HepG2 (cell line): ENCODE measurements around the gene OTX1. TPM values are rescaled to one million over a fixed set of nuclear protein-coding genes. Genes with fewer than 3 reads are reported as not detected.

ENCODE experiments used
- AGO2 ChIP-seq: fragments of 200-400 bp; formaldehyde crosslinking; optimal IDR thresholded peaks from 2 replicates; pipeline ENCODE3; 2017; ENCODE audit warnings: mild to moderate bottlenecking, low read depth, low read length, moderate library complexity
- GATAD2A ChIP-seq: IDR thresholded peaks from 2 replicates; pipeline ENCODE4 v1.6.1; 2016
- HES4 ChIP-seq: sonication (generic); formaldehyde crosslinking; IDR thresholded peaks from 2 replicates; pipeline ENCODE4 v1.9.0; 2021; ENCODE audit warnings: mild to moderate bottlenecking, missing genetic modification reagents, borderline replicate concordance
- HMGA1 ChIP-seq: sonication (generic); formaldehyde crosslinking; conservative IDR thresholded peaks from 2 replicates; pipeline ENCODE4 v1.4.0; 2020; ENCODE audit warnings: missing genetic modification reagents
- HMGXB4 ChIP-seq, 2 experiments: sonication (generic) in 1 of 2; formaldehyde crosslinking in 1 of 2; IDR thresholded peaks; 2 replicates each; pipeline versions ENCODE4 v1.4.0 to v1.6.1; 2018 to 2020; ENCODE audit warnings: missing genetic modification reagents in 2 of 2, borderline replicate concordance in 1 of 2, low read depth in 1 of 2, mild to moderate bottlenecking in 1 of 2, missing biosample characterization in 1 of 2
- NFIB ChIP-seq: sonication (generic); formaldehyde crosslinking; IDR thresholded peaks from 2 replicates; pipeline ENCODE4 v1.9.0; 2021; ENCODE audit warnings: missing genetic modification reagents, mild to moderate bottlenecking, borderline replicate concordance
- RNF219 ChIP-seq: sonication (generic); formaldehyde crosslinking; IDR thresholded peaks from 2 replicates; pipeline ENCODE4 v1.5.0; 2020; ENCODE audit warnings: mild to moderate bottlenecking, missing genetic modification reagents
- TARDBP ChIP-seq: sonication (generic); formaldehyde crosslinking; IDR thresholded peaks from 2 replicates; pipeline ENCODE4 v1.8.0; 2022; ENCODE audit warnings: mild to moderate bottlenecking, missing genetic modification reagents
- TEF ChIP-seq: sonication (generic); formaldehyde crosslinking; IDR thresholded peaks from 2 replicates; pipeline ENCODE4 v1.5.0; 2020; ENCODE audit warnings: missing genetic modification reagents
- ZC3H13 ChIP-seq: sonication (generic); formaldehyde crosslinking; IDR thresholded peaks from 2 replicates; pipeline ENCODE4 v1.8.1; 2023; ENCODE audit warnings: mild to moderate bottlenecking, missing genetic modification reagents, moderate library complexity
- polyA plus RNA-seq, 8 experiments: library from polyadenylated mRNA; depleted of rRNA in 3 of 8; stranded (reverse) in 7 of 8; unstranded in 1 of 8; fragments of >200 nt; fragmentation: Illumina TruSeq in 4 of 8; extraction: Trizol in 4 of 8; gene quantifications; 2 replicates each; pipeline versions ENCODE4 v1.2.1 to v1.2.3, GENCODE V29; 2011 to 2016; ENCODE audit warnings: low read depth in 4 of 8, missing spikeins in 1 of 8, mixed read lengths in 1 of 8; ENCODE audit not compliant: insufficient read depth in 1 of 8
- total RNA-seq, 5 experiments: library from RNA; depleted of rRNA; stranded (reverse); fragments of >200 nt; fragmentation: Illumina TruSeq; extraction: Trizol; gene quantifications; 2 replicates each; pipeline ENCODE4 v1.2.3, GENCODE V29; 2016; ENCODE audit warnings: low read depth in 1 of 5
- TF ChIP-seq, protein P1 (sequence below): IDR thresholded peaks from 2 replicates; pipeline ENCODE4 v1.6.1; 2016
- TF ChIP-seq, protein P2 (sequence below): IDR thresholded peaks from 2 replicates; pipeline ENCODE4 v1.6.1; 2016; ENCODE audit warnings: missing biosample characterization, missing genetic modification reagents, low read depth
- TF ChIP-seq, protein P3 (sequence below): sonication (generic); formaldehyde crosslinking; IDR thresholded peaks from 2 replicates; pipeline ENCODE4 v1.9.0; 2021; ENCODE audit warnings: missing genetic modification reagents, borderline replicate concordance
- TF ChIP-seq, protein P4 (sequence below): sonication (generic); formaldehyde crosslinking; IDR thresholded peaks from 2 replicates; pipeline ENCODE4 v1.4.0; 2020; ENCODE audit warnings: missing genetic modification reagents
- TF ChIP-seq, protein P5 (sequence below): sonication (generic); formaldehyde crosslinking; IDR thresholded peaks from 2 replicates; pipeline ENCODE4 v1.4.0; 2020; ENCODE audit warnings: missing genetic modification reagents

Gene OTX1
- total and polyA plus RNA-seq, 2 of the 13 experiments (the other 11 are each of a cell fraction or from before 2014, with no cell fraction given), result 1.0 to 5.0 TPM

DNA sequence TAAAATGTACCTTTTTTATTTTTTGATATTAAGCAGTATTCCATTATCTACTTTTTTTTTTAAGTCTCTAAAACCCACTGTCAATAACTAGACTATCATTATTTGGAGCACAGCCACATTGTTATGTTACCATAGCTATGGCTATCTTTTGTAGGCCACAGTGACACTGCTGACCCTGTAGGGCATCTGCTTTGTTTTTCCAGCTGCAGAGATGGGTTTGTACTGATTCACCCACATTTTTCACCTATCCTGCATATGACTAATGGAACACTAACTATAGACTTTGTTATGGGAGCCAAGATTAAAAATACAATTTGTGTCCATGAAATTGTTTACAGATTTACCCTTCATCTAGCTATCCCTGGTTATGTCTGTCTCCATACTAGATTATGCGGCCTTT, 21.6 kb upstream of the OTX1 start (continued):
- TF ChIP-seq HMGXB4 (CRISPR knock-in tag; IDR thresholded peaks at IDR 0.05; ENCODE audit: borderline replicate concordance in 1 of 2, low read depth in 1 of 2) (no peak), HMGA1 (CRISPR knock-in tag) (no peak), AGO2 (no peak), HES4 (CRISPR knock-in tag) (no peak), NFIB (CRISPR knock-in tag) (no peak), GATAD2A (CRISPR knock-in tag) (no peak), ZC3H13 (CRISPR knock-in tag) (no peak), TEF (CRISPR knock-in tag) (no peak), RNF219 (CRISPR knock-in tag) (no peak), TARDBP (no peak)
- TF ChIP-seq, protein P1, sequence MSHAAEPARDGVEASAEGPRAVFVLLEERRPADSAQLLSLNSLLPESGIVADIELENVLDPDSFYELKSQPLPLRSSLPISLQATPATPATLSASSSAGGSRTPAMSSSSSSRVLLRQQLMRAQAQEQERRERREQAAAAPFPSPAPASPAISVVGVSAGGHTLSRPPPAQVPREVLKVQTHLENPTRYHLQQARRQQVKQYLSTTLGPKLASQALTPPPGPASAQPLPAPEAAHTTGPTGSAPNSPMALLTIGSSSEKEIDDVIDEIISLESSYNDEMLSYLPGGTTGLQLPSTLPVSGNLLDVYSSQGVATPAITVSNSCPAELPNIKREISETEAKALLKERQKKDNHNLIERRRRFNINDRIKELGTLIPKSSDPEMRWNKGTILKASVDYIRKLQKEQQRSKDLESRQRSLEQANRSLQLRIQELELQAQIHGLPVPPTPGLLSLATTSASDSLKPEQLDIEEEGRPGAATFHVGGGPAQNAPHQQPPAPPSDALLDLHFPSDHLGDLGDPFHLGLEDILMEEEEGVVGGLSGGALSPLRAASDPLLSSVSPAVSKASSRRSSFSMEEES (CRISPR knock-in tag), result no peak
- TF ChIP-seq, protein P2, sequence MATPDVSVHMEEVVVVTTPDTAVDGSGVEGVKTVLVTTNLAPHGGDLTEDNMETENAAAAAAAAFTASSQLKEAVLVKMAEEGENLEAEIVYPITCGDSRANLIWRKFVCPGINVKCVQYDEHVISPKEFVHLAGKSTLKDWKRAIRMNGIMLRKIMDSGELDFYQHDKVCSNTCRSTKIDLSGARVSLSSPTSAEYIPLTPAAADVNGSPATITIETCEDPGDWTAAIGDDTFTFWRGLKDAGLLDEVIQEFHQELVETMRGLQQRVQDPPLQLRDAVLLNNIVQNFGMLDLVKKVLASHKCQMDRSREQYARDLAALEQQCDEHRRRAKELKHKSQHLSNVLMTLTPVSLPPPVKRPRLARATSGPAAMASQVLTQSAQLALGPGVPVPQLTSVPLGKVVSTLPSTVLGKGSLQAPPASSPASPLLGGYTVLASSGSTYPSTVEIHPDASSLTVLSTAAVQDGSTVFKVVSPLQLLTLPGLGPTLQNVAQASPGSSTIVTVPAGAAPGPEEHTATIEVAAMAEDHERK (CRISPR knock-in tag), result no peak
- TF ChIP-seq, protein P3, sequence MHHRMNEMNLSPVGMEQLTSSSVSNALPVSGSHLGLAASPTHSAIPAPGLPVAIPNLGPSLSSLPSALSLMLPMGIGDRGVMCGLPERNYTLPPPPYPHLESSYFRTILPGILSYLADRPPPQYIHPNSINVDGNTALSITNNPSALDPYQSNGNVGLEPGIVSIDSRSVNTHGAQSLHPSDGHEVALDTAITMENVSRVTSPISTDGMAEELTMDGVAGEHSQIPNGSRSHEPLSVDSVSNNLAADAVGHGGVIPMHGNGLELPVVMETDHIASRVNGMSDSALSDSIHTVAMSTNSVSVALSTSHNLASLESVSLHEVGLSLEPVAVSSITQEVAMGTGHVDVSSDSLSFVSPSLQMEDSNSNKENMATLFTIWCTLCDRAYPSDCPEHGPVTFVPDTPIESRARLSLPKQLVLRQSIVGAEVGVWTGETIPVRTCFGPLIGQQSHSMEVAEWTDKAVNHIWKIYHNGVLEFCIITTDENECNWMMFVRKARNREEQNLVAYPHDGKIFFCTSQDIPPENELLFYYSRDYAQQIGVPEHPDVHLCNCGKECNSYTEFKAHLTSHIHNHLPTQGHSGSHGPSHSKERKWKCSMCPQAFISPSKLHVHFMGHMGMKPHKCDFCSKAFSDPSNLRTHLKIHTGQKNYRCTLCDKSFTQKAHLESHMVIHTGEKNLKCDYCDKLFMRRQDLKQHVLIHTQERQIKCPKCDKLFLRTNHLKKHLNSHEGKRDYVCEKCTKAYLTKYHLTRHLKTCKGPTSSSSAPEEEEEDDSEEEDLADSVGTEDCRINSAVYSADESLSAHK (CRISPR knock-in tag), result no peak
- TF ChIP-seq, protein P4, sequence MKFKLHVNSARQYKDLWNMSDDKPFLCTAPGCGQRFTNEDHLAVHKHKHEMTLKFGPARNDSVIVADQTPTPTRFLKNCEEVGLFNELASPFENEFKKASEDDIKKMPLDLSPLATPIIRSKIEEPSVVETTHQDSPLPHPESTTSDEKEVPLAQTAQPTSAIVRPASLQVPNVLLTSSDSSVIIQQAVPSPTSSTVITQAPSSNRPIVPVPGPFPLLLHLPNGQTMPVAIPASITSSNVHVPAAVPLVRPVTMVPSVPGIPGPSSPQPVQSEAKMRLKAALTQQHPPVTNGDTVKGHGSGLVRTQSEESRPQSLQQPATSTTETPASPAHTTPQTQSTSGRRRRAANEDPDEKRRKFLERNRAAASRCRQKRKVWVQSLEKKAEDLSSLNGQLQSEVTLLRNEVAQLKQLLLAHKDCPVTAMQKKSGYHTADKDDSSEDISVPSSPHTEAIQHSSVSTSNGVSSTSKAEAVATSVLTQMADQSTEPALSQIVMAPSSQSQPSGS (CRISPR knock-in tag), result no peak
- TF ChIP-seq, protein P5, sequence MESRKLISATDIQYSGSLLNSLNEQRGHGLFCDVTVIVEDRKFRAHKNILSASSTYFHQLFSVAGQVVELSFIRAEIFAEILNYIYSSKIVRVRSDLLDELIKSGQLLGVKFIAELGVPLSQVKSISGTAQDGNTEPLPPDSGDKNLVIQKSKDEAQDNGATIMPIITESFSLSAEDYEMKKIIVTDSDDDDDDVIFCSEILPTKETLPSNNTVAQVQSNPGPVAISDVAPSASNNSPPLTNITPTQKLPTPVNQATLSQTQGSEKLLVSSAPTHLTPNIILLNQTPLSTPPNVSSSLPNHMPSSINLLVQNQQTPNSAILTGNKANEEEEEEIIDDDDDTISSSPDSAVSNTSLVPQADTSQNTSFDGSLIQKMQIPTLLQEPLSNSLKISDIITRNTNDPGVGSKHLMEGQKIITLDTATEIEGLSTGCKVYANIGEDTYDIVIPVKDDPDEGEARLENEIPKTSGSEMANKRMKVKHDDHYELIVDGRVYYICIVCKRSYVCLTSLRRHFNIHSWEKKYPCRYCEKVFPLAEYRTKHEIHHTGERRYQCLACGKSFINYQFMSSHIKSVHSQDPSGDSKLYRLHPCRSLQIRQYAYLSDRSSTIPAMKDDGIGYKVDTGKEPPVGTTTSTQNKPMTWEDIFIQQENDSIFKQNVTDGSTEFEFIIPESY (CRISPR knock-in tag), result no peak
